ENCODE measurements around the gene APC.

DNA sequence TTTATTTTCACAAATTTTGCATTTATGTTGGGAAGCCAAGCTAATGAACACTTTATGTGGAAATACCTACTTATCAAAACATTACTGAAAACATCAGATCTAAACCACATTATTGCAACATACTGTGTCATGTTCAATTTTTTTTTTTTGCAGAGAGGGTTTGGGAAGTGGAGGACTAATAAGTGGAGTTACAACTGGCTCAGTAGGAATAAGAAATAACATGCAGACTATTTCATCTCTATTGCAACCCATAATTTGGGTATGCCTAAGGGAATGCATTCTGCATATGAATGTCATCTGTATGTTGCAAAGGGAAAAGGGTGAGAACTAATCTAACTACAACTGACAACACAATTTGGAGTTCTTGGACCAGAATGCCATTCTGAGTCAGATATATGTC, 41.8 kb downstream of the APC start:
- TF ChIP-seq POLR2AphosphoS5 (IDR thresholded peaks at IDR 0.05; ENCODE audit: low read depth, low read length) (no peak), POLR2A (IDR thresholded peaks at IDR 0.05; ENCODE audit: low read depth, low read length) (no peak), TAF1 (IDR thresholded peaks at IDR 0.05; ENCODE audit: borderline replicate concordance, low read depth, low read length) (no peak)
